Activated T-helper 17 cell treated with anti-CD3 and anti-CD28 coated beads, Interleukin-2, amount 50 U/mL, for 72 hours (primary cell): ENCODE results near the gene BBS2. TPM values are rescaled to one million over a fixed set of nuclear protein-coding genes. Genes with fewer than 3 reads are reported as not detected.
"Not testable (repeated sequence)": the region's sequence is repeated elsewhere in the genome, so short reads cannot be mapped to it uniquely, and the experiment has no call there.

Experiments
- ATAC-seq: fragments of 150-1000 bp; cut with Tn5 transposase; replicated peaks from 2 replicates; pipeline ENCODE4 v1.10.0; 2021; ENCODE audit warnings: mild to moderate bottlenecking, moderate library complexity
- H3K27ac Mint-ChIP-seq: one replicate; pipeline ENCODE4 v1.8.0; 2022; ENCODE audit warnings: mixed read lengths
- H3K27me3 Mint-ChIP-seq: one replicate; pipeline ENCODE4 v1.8.0; 2022; ENCODE audit warnings: mixed read lengths
- H3K36me3 Mint-ChIP-seq: one replicate; pipeline ENCODE4 v1.8.0; 2022; ENCODE audit warnings: low read depth, mild to moderate bottlenecking, mixed read lengths
- H3K4me1 Mint-ChIP-seq: one replicate; pipeline ENCODE4 v1.8.0; 2022; ENCODE audit warnings: mixed read lengths
- H3K4me3 Mint-ChIP-seq: one replicate; pipeline ENCODE4 v1.8.0; 2022; ENCODE audit warnings: mild to moderate bottlenecking, mixed read lengths
- H3K9me3 Mint-ChIP-seq: one replicate; pipeline ENCODE4 v1.8.0; 2022; ENCODE audit warnings: mixed read lengths
- total RNA-seq, 2 donors: library from RNA; stranded (reverse); gene quantifications; one replicate each; pipeline ENCODE4 v1.2.3, GENCODE V29; 2022

BBS2 gene
- total RNA-seq, 2 donors from 2014 or later, result 18.8 to 23.2 TPM

DNA sequence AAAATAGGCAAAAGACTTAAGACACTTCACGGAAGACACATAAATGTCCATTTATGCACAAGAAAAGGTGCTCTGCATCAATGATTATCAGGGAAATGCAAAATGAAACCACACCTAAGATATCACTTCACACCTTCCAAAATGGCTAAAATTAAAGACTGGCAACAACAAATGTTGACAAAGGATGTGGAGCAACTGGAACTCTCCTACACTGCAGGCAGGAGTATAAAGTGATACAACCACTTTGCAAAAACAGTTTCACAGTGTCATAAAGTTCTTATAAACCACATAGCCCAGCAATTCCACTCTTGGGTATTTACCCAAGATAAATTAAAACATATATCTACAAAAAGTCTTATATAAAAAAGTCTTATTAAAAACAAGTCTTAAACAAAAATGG is 7.8 kb downstream of the BBS2 start:
- Mint-ChIP-seq H3K9me3 (no peaks in the 10 kb centered on the region), H3K27me3 (no peaks in the 10 kb centered on the region), H3K4me1 (peaks cover 22% of the 10 kb centered on the region), H3K36me3 (peaks cover 62% of the 10 kb centered on the region), H3K4me3 (no peak overlapping the region), H3K27ac (no peak overlapping the region)
- no peak for ATAC-seq

DNA sequence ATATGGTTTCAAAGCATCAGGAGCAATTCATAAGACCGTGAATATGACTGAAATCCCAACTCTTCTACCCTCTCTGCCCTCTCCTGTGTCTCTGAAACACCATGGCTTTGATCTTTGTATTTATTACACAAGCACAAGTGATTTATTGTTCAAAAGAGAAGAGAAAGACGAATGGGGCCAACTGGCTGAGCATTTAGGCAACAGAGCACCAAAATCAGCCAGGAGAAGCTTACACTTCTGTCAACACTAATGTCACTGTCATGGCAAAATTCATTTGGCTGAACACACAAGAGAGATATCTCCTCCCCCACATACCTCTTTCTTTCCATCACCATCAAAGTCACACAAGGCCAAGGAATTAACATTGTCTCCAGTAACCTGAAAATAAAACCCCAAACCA is 9.3 kb downstream of the BBS2 start:
- Mint-ChIP-seq H3K4me3 (no peak overlapping the region), H3K9me3 (no peaks in the 10 kb centered on the region), H3K4me1 (peaks cover 12% of the 10 kb centered on the region), H3K36me3 (peaks cover 77% of the 10 kb centered on the region), H3K27ac (no peak overlapping the region), H3K27me3 (no peaks in the 10 kb centered on the region)
- ATAC-seq, result no peak

DNA sequence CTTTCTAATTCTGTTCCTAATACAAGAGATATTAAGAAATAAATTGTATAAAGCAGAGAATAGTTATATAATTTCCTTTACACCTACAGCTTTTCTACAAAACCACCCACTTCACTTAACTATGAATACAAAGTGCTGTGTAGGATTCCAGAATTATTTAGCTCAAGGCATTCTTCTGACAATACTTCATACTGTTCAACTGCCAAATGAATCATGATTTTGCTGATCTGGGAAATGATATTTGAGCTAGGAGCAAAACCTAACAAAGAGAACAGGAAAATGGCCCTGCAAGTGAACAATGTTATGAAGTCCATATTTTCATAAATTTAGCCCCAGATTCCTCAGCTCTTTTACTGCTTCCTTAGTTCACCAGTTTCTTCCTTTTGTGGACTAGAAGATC is 12.9 kb downstream of the BBS2 start:
- no peak for ATAC-seq
- Mint-ChIP-seq H3K27me3 (no peaks in the 10 kb centered on the region), H3K27ac (no peak overlapping the region), H3K36me3 (peaks cover 95% of the 10 kb centered on the region), H3K4me3 (no peak overlapping the region), H3K9me3 (no peaks in the 10 kb centered on the region), H3K4me1 (no peaks in the 10 kb centered on the region)

DNA sequence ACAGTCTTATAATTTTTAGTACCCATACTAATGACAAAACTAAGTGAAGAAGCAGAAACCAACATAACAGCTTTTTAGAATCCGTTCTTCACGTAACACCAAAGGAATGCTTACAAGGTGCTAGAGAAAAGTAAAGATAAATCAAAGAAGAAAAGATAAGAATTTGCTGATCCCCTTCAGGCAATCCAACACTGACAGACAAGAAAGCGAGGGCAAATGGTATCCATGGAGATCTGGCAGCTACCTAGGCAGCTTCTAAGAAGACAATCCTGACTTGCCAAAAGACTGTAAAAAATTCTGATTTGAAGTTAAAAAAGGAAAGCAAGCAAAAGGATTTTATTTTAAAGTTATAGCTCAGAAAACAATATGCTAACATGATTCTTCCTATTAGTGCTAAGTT is 14.6 kb downstream of the BBS2 start:
- Mint-ChIP-seq H3K27ac (no peak overlapping the region), H3K9me3 (no peaks in the 10 kb centered on the region), H3K4me1 (no peaks in the 10 kb centered on the region), H3K27me3 (no peaks in the 10 kb centered on the region), H3K36me3 (peaks cover 93% of the 10 kb centered on the region), H3K4me3 (no peak overlapping the region)
- ATAC-seq, result no peak

DNA sequence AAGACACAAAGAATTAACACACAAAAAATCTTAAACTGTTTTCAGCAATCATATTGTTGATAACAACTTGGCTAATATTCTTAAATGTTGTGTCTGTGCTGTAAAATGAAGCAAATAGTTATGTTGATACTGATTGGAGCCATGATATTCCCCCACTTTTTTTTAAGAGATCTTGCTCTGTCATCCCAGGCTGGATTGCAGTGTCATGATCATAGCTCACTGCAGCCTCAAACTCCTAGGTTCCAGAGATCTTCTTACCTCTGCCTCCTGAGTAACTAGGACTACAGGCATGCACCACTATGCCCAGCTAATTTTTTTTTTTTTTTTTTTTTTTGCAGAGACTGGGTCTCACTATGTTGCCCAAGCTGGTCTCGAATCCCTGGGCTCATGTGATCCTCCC is 26.0 kb downstream of the BBS2 start:
- Mint-ChIP-seq H3K27ac (no peak overlapping the region), H3K27me3 (no peaks in the 10 kb centered on the region), H3K9me3 (no peaks in the 10 kb centered on the region), H3K4me1 (no peaks in the 10 kb centered on the region), H3K4me3 (no peak overlapping the region), H3K36me3 (peaks cover 71% of the 10 kb centered on the region)
- no peak for ATAC-seq

DNA sequence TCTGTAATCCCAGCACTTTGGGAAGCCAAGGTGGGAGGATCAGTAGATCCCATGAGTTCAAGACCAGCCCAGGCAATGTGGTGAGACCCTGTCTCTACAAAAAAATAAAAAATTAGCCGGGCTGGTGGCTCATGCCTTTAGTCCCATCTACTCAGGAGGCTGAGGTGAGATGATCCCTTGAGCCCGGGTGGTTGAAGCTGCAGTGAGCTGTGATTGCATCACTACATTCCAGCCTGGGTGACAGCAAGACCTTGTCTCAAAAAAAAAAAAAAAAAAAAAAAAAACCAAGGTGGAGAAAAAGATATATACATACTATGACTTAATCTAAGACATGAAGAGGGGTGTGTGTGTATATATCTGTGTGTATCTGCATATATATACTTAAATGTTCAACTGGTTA is 26.7 kb downstream of the BBS2 start:
- H3K27ac Mint-ChIP-seq, result no peak overlapping the region
- no peaks in the 10 kb centered on the region for H3K27me3 Mint-ChIP-seq
- no peak overlapping the region for H3K4me3 Mint-ChIP-seq
- H3K4me1 Mint-ChIP-seq, result no peaks in the 10 kb centered on the region
- no peak for ATAC-seq
- H3K9me3 Mint-ChIP-seq, result no peaks in the 10 kb centered on the region
- H3K36me3 Mint-ChIP-seq, result peaks cover 64% of the 10 kb centered on the region

DNA sequence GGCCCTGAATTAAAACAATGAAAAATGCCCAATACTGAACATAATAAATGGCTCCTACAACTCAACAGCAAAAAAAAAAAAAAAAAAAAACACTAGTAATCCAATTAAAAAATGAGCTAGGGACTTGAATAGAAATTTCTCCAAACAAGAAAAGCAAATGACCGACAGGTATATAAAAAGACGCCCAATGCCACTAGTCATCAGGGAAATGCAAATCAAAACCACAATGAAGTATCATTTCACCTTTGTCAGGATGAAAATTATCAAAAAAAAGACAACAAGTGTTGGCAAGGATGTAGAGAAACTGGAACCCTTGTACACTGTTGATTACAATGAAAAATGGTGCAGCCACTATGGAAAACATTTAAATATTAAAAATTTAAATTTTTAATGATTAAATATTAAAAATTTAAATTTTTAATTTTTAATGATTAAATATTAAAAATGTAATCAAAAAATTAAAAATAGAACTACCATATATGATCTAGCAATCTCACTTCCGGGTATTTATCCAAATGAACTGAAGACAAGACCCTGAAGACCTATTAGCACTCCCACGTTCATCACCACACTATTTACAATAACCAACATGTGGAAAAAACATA is 28.1 kb downstream of the BBS2 start:
- Mint-ChIP-seq H3K4me1 (no peaks in the 10 kb centered on the region), H3K9me3 (no peaks in the 10 kb centered on the region), H3K36me3 (peaks cover 50% of the 10 kb centered on the region), H3K27ac (no peak overlapping the region), H3K4me3 (no peak overlapping the region), H3K27me3 (no peaks in the 10 kb centered on the region)
- no peak for ATAC-seq

DNA sequence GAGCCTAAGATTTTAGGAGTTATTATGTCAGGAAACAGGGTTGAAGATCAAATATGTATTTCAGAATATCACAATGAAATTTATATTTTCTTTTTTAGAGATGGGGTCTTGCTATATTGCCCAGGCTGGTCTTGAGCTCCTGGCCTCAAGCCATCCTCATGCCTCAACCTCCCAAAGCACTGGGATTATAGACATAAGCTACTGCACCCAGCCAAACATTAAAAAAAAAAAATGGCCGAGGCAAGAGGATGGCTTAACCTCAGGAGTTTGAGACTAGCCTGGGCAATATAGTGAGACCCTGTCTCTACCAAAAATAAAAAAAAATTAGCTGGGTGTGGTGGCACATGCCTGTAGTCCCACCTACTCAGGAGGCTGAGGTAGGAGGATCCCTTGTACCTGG is 31.0 kb downstream of the BBS2 start:
- H3K9me3 Mint-ChIP-seq, ATAC-seq, H3K4me3 Mint-ChIP-seq, H3K4me1 Mint-ChIP-seq, H3K27me3 Mint-ChIP-seq, H3K27ac Mint-ChIP-seq: not testable (repeated sequence)
- peaks cover 51% of the 10 kb centered on the region for H3K36me3 Mint-ChIP-seq

DNA sequence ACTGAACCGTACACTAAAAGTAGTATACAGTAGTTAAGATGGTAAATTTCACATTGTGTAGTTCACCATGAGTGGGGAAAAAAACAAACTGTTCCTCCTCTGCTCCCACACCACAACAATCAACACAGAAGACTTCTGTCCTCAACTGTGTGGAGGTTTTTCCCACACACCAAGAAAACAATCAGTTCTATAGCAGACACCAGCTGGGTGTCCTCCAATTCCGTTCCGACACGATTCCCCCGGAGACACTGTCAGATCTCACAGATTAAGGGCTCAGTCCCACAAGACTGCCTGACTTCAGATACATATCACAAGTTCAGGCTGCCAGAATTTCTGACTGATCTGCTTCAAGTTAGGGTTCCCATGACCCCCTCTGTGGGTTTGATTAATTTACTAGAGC is 31.8 kb downstream of the BBS2 start:
- no peaks in the 10 kb centered on the region for H3K27me3 Mint-ChIP-seq
- H3K4me1 Mint-ChIP-seq, result no peaks in the 10 kb centered on the region
- no peaks in the 10 kb centered on the region for H3K9me3 Mint-ChIP-seq
- H3K36me3 Mint-ChIP-seq, result peaks cover 52% of the 10 kb centered on the region
- H3K4me3 Mint-ChIP-seq, result no peak overlapping the region
- no peak for ATAC-seq
- no peak overlapping the region for H3K27ac Mint-ChIP-seq

DNA sequence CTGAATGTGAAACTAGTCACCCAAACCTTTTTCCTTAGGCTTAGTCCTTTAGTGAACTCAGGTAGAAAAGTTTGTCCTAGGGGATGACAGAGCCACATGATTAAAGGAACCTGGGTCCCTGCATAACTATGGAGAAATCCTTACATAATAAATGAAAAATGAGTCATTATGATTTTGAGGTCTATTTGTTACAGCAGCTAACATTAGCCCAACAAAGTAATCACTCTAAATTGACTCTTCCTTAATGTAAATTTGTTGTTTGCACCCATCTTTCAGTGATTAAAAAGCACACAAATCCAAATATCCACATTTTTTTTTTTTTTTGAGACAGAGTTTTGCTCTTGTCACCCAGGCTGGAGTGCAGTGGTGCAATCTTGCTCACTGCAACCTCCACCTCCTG is 36.4 kb downstream of the BBS2 start:
- Mint-ChIP-seq H3K4me3 (no peak overlapping the region), H3K4me1 (peaks cover 5% of the 10 kb centered on the region), H3K9me3 (no peaks in the 10 kb centered on the region), H3K36me3 (peaks cover 65% of the 10 kb centered on the region), H3K27me3 (no peaks in the 10 kb centered on the region), H3K27ac (no peak overlapping the region)
- ATAC-seq, result no peak

DNA sequence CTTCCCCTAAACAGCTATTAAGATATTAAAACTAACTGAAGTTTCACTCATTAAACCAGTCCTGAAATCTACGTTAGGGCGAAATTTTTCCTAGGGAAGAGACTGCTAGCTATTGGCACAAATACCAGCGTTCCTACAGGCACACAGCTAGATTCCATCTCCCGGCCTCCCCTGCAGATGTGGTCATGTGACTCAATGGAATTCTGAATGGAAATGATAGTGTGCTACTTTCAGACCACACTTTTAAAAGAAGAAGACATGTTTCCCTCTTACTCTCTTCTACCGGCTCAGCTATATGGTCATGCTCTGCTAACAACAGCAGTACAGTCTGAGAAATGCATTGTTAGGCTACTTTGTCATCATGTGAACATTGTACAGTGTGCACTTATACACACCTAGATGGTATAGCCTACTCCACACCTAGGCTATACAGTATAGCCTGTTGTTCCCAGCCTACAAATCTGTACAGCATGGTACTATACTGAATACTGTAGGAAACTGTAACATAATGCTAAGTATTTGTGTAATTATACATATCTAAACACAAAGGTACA is 37.1 kb downstream of the BBS2 start:
- H3K9me3 Mint-ChIP-seq, result no peaks in the 10 kb centered on the region
- no peak overlapping the region for H3K27ac Mint-ChIP-seq
- H3K4me1 Mint-ChIP-seq, result peaks cover 6% of the 10 kb centered on the region
- no peak for ATAC-seq
- H3K27me3 Mint-ChIP-seq, result no peaks in the 10 kb centered on the region
- peaks cover 71% of the 10 kb centered on the region for H3K36me3 Mint-ChIP-seq
- H3K4me3 Mint-ChIP-seq, result no peak overlapping the region

DNA sequence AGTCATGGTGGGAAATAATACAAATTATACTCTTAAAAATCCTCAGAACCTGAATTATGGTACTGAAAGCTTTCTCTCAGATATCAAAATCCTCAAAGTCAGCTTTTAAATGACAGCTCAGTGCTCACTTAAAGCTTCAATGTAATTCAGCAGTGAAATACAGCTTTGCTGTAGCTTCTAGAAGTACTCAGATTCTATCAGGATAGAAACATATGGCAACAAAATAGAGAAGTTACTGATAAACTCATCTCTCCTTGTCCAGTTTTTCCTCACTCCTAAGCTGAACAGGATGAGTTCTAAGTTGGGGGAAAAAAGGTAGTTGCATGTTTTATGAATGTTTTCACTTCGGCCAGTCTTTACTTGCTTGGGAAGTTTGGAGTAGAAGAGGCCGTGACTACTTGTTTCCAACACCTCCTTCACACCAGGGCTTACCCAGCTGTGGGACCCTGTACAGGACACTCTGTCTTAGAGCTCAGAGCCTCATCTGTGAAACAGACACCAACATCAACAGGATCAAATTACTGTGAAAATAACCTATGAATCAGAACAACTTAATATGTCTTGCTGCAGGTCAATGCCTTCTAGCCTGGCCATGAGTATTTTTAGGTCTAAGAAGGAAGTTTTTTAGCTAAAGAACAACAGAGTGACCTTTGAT is 38.2 kb downstream of the BBS2 start:
- H3K36me3 Mint-ChIP-seq, result peaks cover 82% of the 10 kb centered on the region
- no peak overlapping the region for H3K4me3 Mint-ChIP-seq
- H3K27me3 Mint-ChIP-seq, result no peaks in the 10 kb centered on the region
- H3K27ac Mint-ChIP-seq, result peak overlapping the region; percentile 20
- ATAC-seq, result no peak
- H3K9me3 Mint-ChIP-seq, result no peaks in the 10 kb centered on the region
- peaks cover 13% of the 10 kb centered on the region for H3K4me1 Mint-ChIP-seq

DNA sequence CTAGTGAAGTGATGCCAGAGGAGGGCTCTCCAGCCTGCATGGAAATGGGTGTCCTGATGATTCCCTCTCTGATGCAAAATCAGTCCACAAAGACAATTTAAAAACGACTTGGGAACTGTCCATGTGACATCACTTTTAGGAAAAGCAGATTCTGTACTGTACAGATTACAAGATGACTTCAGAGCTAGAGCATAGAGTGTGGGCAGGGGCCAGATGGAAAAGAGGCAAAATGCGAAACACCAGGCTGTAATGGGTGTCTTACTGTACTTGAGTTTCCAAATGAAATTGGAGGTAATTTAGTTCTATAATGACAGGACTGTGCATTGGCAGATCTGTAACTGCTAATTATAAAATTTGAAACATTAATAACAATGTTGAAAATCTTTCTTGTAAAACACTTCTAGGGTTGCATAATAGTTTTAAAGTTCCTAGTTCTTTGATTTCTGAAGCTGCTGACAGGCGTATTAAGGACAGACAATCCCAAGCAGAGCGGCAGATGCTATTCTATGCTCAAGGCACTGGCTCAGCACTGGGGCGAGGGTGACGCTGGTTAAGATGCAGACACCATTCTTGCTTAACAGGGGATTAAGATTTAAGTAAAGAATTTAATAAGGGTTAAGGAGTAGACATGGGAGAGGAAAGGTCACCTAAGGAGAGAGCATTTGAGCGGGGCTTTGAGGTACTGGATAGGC is 38.9 kb downstream of the BBS2 start:
- ATAC-seq, result no peak
- H3K27me3 Mint-ChIP-seq, result no peaks in the 10 kb centered on the region
- peaks cover 82% of the 10 kb centered on the region for H3K36me3 Mint-ChIP-seq
- H3K4me3 Mint-ChIP-seq, result no peak overlapping the region
- H3K27ac Mint-ChIP-seq, result peak overlapping the region; percentile 20
- no peaks in the 10 kb centered on the region for H3K9me3 Mint-ChIP-seq
- H3K4me1 Mint-ChIP-seq, result peaks cover 13% of the 10 kb centered on the region

DNA sequence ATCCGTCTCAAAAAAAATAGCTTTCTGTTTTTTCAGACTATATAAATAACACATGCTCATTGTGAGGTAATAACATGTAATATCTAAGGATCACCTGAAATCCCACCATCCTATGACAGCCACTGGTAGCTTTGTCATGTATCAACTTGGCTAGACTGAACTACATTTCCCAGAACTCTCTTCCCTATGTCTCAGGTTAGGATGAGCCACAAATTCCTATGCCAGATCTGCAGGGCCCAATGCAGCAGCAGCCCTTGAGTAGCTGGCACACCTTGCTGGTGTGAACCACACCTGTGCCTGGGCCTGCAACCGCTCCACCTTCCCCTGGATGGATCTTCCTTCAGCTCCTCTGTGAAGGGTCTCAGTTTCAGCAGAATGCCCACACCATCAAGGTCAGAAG is 40.4 kb downstream of the BBS2 start:
- Mint-ChIP-seq H3K4me3 (no peak overlapping the region), H3K36me3 (peaks cover 83% of the 10 kb centered on the region), H3K27me3 (no peaks in the 10 kb centered on the region), H3K9me3 (no peaks in the 10 kb centered on the region), H3K4me1 (peaks cover 13% of the 10 kb centered on the region), H3K27ac (peak overlapping the region; percentile 63)
- no peak for ATAC-seq
